BE2C (cell line): ENCODE data around the gene SEPTIN5.

Experiments used
- DNase-seq: peaks from one replicate; pipeline ENCODE4 v3.0.0-alpha.2; 2020
- H3K27me3 ChIP-seq: fragments of 250-450 bp; sonication (Bioruptor Pico); 2 replicates; pipeline ENCODE4 v1.5.1; 2020; ENCODE audit warnings: mild to moderate bottlenecking
- H3K36me3 ChIP-seq: fragments of 250-450 bp; sonication (Bioruptor Pico); 2 replicates; pipeline ENCODE4 v1.5.1; 2020; ENCODE audit warnings: mild to moderate bottlenecking
- H3K4me1 ChIP-seq: fragments of 250-450 bp; sonication (Bioruptor Pico); 2 replicates; pipeline ENCODE4 v1.5.1; 2020
- H3K4me3 ChIP-seq: 2 replicates; pipeline ENCODE4 v1.5.1; 2011; ENCODE audit warnings: low read depth, low read length
- H3K9me3 ChIP-seq: fragments of 250-450 bp; sonication (Bioruptor Pico); 2 replicates; pipeline ENCODE4 v1.5.1; 2020
- TF ChIP-seq, protein P1 (sequence below): IDR thresholded peaks from 2 replicates; pipeline ENCODE4 v1.5.1; 2012; ENCODE audit warnings: mild to moderate bottlenecking, low read depth, low read length

Gene SEPTIN5

DNA sequence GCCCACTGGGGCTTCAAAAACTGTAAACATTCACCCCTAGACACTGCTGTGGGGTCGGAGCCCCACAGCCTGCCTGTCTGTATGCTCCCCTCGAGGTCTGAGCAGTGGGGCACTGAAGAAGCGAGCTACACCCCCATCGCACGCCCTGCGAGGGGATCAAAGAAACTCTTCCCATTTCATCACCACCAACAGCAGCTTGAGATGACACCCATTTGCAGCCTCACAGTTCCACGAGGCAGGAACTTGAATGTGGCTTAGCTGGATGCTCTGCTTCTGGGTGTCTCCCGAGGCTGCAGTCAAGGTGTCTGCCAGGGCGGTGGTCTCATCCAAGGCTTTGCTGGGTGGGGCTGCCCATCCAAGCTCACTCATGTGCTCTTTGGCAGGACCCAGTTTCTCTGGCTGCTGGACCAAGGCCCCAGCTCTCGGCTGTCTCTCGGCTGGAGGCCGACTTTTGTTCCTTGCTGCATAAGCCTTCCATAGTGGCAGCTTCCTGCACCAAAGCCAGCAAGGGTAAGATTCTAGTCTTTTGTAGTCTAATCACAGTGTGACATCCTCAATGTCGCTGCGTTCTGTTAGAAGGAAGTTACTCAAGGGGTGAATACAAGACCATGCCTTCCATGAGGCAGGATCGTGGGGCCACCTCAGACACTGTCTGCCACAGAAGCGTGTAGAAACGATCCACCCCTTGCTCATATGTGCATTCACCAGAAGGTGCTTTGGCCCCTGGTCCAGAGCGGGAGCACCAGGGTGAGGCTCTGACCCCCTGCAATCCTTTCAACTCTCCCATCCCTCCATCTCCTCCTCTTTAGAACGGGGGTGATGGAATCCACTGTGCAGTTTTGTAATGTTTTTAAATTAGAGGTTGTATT lies 46.2 kb upstream of the SEPTIN5 start:
- Histone ChIP-seq H3K4me1 (peaks cover 15% of the 10 kb centered on the region), H3K4me3 (no peak overlapping the region), H3K27me3 (no peaks in the 10 kb centered on the region), H3K36me3 (no peaks in the 10 kb centered on the region), H3K9me3 (no peaks in the 10 kb centered on the region)
- TF ChIP-seq, protein P1, sequence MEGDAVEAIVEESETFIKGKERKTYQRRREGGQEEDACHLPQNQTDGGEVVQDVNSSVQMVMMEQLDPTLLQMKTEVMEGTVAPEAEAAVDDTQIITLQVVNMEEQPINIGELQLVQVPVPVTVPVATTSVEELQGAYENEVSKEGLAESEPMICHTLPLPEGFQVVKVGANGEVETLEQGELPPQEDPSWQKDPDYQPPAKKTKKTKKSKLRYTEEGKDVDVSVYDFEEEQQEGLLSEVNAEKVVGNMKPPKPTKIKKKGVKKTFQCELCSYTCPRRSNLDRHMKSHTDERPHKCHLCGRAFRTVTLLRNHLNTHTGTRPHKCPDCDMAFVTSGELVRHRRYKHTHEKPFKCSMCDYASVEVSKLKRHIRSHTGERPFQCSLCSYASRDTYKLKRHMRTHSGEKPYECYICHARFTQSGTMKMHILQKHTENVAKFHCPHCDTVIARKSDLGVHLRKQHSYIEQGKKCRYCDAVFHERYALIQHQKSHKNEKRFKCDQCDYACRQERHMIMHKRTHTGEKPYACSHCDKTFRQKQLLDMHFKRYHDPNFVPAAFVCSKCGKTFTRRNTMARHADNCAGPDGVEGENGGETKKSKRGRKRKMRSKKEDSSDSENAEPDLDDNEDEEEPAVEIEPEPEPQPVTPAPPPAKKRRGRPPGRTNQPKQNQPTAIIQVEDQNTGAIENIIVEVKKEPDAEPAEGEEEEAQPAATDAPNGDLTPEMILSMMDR = no peak
- DNase-seq = no peak

DNA sequence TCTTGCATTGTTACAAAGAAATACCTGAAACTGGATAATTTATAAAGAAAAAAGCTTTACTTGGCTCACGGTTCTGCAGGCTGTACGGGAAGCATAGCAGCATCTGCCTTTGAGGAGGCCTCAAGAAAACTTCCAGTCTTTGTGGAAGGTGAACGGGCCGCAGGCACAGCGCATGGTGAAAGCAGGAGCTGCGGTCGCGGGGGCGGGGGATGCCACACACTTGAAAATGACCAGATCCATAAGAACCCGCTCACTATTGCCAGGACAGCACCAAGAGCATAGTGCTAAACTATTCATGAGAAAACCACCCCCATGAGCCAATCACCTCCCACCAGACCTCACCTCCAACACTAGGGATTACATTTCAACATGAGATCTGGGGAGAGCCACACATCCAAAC lies 45.6 kb upstream of the SEPTIN5 start:
- Histone ChIP-seq H3K9me3 (no peaks in the 10 kb centered on the region), H3K27me3 (no peaks in the 10 kb centered on the region), H3K36me3 (no peaks in the 10 kb centered on the region), H3K4me1 (peaks cover 15% of the 10 kb centered on the region), H3K4me3 (no peak overlapping the region)
- no peak for DNase-seq
- TF ChIP-seq, protein P1 = no peak

DNA sequence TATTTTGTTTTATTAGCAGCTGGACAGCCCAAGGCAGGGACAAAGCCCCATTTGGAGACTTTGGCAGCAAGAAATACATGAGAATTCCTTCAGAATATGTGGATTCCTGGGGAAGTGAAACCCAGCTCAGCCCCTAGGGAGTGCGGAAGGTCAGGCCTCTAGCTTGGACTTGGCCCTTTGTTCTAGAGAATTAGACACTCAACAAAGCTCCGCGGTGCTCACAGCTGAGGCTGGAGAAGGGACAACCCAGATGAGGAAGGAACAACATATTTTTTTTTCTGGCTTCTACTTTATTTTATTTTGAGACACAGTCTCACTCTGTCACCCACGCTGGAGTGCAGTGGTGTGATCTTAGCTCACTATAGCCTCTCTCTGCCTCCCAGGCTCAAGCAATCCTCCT lies 44.7 kb upstream of the SEPTIN5 start:
- Histone ChIP-seq H3K36me3 (no peaks in the 10 kb centered on the region), H3K4me3 (no peak overlapping the region), H3K4me1 (peaks cover 11% of the 10 kb centered on the region), H3K27me3 (no peaks in the 10 kb centered on the region), H3K9me3 (no peaks in the 10 kb centered on the region)
- TF ChIP-seq, protein P1 = no peak
- DNase-seq = no peak

DNA sequence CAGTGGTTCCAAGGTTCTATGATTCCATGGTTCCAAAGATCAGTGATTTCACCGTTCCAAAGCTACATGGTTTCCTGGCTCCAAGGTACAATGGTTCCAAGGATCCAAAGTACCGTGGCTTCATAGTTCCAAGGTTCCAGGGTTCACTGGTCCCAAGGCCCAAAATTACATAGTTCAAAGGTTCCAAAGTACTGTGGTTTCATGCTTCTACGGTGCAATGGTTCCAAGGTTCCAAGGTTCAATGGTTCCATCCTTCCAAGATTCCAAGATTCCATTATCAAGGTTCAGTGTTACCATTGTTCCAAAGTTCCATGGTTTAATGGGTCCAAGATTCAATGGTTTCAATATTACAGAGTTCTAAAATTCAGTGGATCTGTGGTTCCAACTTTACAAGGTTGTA lies 43.0 kb upstream of the SEPTIN5 start:
- DNase-seq = no peak
- Histone ChIP-seq H3K4me1 (no peaks in the 10 kb centered on the region), H3K27me3 (no peaks in the 10 kb centered on the region), H3K4me3 (no peak overlapping the region), H3K36me3 (no peaks in the 10 kb centered on the region), H3K9me3 (no peaks in the 10 kb centered on the region)
- TF ChIP-seq, protein P1 = no peak

DNA sequence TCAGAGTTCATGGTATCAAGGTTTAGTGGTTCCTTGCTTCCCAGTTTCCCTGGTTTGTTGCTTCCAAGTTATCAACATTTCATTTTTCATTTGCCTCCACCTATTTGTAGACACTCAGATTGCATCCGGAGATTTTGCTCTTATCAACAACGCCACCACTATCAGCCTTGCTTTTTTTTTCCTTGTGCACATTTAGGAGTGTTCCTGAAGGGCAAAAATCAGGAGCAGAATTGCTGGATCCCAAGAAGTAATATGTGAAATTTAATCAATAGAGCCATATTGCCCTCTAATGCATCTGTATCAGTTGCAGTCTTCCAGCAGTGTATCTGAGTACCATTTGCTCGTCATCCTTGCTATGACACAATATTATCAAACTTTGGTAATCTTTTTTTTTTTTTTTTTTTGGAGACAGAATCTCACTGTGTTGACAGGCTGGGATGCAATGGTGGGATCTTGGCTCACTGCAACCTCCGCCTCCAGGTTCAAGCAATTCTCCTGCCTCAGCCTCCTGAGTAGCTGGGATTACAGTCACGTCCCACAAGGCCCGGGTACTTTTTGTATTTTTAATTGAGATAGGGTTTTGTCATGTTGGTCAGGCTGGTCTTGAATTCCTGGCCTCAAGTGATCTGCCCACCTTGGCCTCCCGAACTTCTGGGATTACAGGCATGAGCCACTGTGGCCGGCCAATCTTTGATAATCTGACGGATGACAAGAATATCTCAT lies 42.1 kb upstream of the SEPTIN5 start:
- H3K27me3 ChIP-seq = no peaks in the 10 kb centered on the region

More for the DNA sequence above, 42.1 kb upstream of the SEPTIN5 start:
- no peak for DNase-seq
- TF ChIP-seq, protein P1 = no peak
- H3K36me3 ChIP-seq = no peaks in the 10 kb centered on the region
- H3K4me3 ChIP-seq = no peak overlapping the region
- no peaks in the 10 kb centered on the region for H3K9me3 ChIP-seq
- H3K4me1 ChIP-seq = no peaks in the 10 kb centered on the region
